ENCODE results near the gene ITCH.

The ITCH gene

DNA sequence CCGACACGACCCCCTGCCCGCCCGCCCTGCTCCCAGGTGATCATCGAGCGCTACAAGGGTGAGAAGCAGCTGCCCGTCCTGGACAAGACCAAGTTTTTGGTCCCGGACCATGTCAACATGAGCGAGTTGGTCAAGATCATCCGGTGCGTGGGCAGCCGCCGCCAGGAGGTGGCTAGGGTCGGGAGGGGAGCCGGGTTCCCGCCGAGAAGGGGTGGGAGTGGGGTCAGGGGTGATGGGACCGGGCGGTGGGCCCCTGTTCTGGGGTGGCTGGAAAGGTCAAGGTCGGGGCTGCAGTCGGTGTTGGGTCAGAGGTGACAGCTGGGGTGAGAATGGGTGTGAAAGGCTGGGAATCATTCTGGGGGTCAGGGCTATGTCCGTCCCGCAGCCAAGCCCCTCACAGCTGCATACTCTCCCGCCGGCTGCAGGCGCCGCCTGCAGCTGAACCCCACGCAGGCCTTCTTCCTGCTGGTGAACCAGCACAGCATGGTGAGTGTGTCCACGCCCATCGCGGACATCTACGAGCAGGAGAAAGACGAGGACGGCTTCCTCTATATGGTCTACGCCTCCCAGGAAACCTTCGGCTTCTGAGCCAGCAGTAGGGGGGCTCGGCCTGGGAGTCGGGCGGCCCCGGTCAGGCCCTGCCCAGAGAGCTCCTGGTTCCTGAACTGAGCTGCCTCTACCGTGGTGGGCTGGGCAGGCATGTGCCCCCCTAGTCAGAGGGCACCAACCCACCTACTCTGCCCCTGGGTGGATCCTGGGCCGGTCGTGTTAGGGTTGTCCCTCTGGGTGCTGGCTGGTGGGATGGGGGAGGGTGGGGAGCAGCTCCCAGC lies 196.5 kb downstream of the ITCH start:
- no peaks in the 10 kb centered on the region for H3K36me3 Mint-ChIP-seq (ENCODE audit: low read depth)
- H3K9me3 Mint-ChIP-seq = no peaks in the 10 kb centered on the region
- peaks cover 8% of the 10 kb centered on the region for H3K4me1 Mint-ChIP-seq (ENCODE audit: low read depth)
- H3K27me3 Mint-ChIP-seq (ENCODE audit: low read depth) = no peaks in the 10 kb centered on the region
- DNase-seq (ENCODE audit: low spot score) = no peak
- H3K4me3 Mint-ChIP-seq = peak overlapping the region; percentile 48
- peak overlapping the region; percentile 73 for H3K27ac Mint-ChIP-seq

DNA sequence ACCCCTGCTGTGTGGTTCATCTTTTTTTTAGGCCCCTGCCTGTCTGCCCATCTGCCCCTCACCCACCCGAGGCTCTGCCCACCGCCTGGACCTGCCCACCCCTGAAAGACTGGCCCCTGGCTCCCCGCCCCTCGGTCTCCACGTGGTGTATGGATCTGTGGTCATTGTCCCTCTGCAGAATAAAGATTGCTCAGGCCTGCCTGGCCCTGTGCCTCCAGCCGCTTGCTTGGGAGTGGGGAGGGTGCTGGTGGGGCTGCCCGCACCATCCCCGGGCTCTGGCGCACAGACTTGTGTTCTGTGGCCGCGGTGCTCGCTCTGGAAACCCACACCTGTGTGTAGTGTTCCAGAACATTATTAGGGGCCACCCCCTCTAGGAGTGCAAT lies 197.1 kb downstream of the ITCH start:
- no peak for DNase-seq (ENCODE audit: low spot score)
- Mint-ChIP-seq H3K4me3 (peak overlapping the region; percentile 46), H3K4me1 (ENCODE audit: low read depth) (peaks cover 8% of the 10 kb centered on the region), H3K27ac (peak overlapping the region; percentile 67), H3K9me3 (no peaks in the 10 kb centered on the region), H3K36me3 (ENCODE audit: low read depth) (no peaks in the 10 kb centered on the region), H3K27me3 (ENCODE audit: low read depth) (no peaks in the 10 kb centered on the region)

DNA sequence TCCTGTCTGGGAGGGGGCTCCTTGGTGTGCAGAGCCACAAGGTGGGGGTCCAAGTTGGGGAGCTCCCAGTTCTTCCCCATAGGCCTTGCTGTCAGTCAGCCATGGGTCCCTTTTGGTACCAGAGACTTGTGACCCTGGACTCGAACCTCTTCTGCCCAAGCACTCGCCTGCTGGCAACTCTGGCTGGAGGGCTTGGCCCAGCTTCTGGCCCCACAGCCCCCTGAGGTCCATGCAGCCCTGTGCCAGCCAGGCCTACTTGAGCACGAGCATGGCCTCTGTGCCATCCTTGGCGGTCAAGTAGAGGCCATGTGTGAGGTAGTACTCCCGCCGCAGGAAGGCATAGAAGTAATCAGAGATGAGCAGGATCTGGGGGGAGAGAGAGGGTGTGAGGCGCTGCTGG lies 197.5 kb downstream of the ITCH start:
- H3K4me1 Mint-ChIP-seq (ENCODE audit: low read depth) = peaks cover 8% of the 10 kb centered on the region
- DNase-seq (ENCODE audit: low spot score) = no peak
- H3K4me3 Mint-ChIP-seq = no peak overlapping the region
- no peaks in the 10 kb centered on the region for H3K27me3 Mint-ChIP-seq (ENCODE audit: low read depth)
- H3K9me3 Mint-ChIP-seq = no peaks in the 10 kb centered on the region
- no peaks in the 10 kb centered on the region for H3K36me3 Mint-ChIP-seq (ENCODE audit: low read depth)
- H3K27ac Mint-ChIP-seq = no peak overlapping the region

Data from T-helper 2 cell treated with Interferon-gamma antibody and Interleukin-4, amounts not matched to agents 5 μg/mL and 100 μg/mL, for 36 hours (primary cell).